Common myeloid progenitor, CD34-positive (primary cell): ENCODE data around the gene KRT40.

Experiments
- CTCF ChIA-PET: fragments of 350-600 bp; sonication (Branson Sonifier 250); formaldehyde crosslinking; loops from one replicate; lab custom pipeline; 2021; ENCODE audit warnings: antibody characterized with exemption; lab: Charles Lee
- POLR2A ChIA-PET: fragments of 350-600 bp; sonication (Branson Sonifier 250); formaldehyde crosslinking; loops from one replicate; lab custom pipeline; 2021; ENCODE audit warnings: antibody characterized with exemption; lab: Charles Lee
- DNase-seq, 3 donors: peaks; one replicate each; pipeline versions ENCODE4 v3.0.0 to v3.0.0-alpha.2; 2013
- H3K27ac ChIP-seq, 2 experiments: 1 replicate in 1 of 2; 2 replicates in 1 of 2; pipeline ENCODE4 v1.7.0; 2013; ENCODE audit warnings: inconsistent platforms in 2 of 2, low read length in 2 of 2, mild to moderate bottlenecking in 2 of 2, low read depth in 1 of 2, moderate library complexity in 1 of 2; ENCODE audit not compliant: severe bottlenecking in 2 of 2, insufficient read depth in 1 of 2, poor library complexity in 1 of 2
- H3K27me3 ChIP-seq, 5 experiments: replicated peaks in 2 of 5; 1 replicate in 3 of 5; 2 replicates in 2 of 5; pipeline versions ENCODE4 v1.6.1 to v1.7.0; 2013; ENCODE audit warnings: low read length in 4 of 5, mild to moderate bottlenecking in 2 of 5, moderate library complexity in 2 of 5, inconsistent platforms in 1 of 5; ENCODE audit not compliant: insufficient read depth in 5 of 5, control insufficient read depth in 4 of 5
- H3K36me3 ChIP-seq, 4 experiments: 1 replicate in 2 of 4; 2 replicates in 2 of 4; pipeline versions ENCODE4 v1.6.1 to v1.7.0; 2013; ENCODE audit warnings: low read length in 3 of 4, control low read depth in 1 of 4, mild to moderate bottlenecking in 1 of 4; ENCODE audit not compliant: control insufficient read depth in 4 of 4, insufficient read depth in 4 of 4
- H3K4me1 ChIP-seq, 4 experiments: 1 replicate in 3 of 4; 2 replicates in 1 of 4; pipeline versions ENCODE4 v1.6.1 to v1.7.1; 2013; ENCODE audit warnings: low read length in 3 of 4, mild to moderate bottlenecking in 3 of 4, control low read depth in 1 of 4, inconsistent platforms in 1 of 4, moderate library complexity in 1 of 4; ENCODE audit not compliant: control insufficient read depth in 4 of 4, insufficient read depth in 4 of 4; ENCODE audit errors: control extremely low read depth in 1 of 4
- H3K4me3 ChIP-seq, 7 experiments: 1 replicate in 4 of 7; 2 replicates in 3 of 7; pipeline versions ENCODE4 v1.5.1 to v1.7.0; 2013; ENCODE audit warnings: mild to moderate bottlenecking in 7 of 7, low read length in 6 of 7, moderate library complexity in 6 of 7, inconsistent platforms in 2 of 7, low read depth in 2 of 7, control low read depth in 1 of 7; ENCODE audit not compliant: insufficient read depth in 4 of 7, control insufficient read depth in 1 of 7; ENCODE audit errors: extremely low read depth in 1 of 7
- H3K9me3 ChIP-seq, 5 experiments: 1 replicate in 4 of 5; 2 replicates in 1 of 5; pipeline versions ENCODE4 v1.6.1 to v1.7.1; 2013; ENCODE audit warnings: low read length in 4 of 5, mild to moderate bottlenecking in 2 of 5, inconsistent platforms in 1 of 5, low read depth in 1 of 5, moderate library complexity in 1 of 5; ENCODE audit not compliant: control insufficient read depth in 4 of 5, insufficient read depth in 2 of 5; ENCODE audit errors: control extremely low read depth in 1 of 5
- WGBS: methylation state at CpG from one replicate; pipeline ENCODE4 v1.1.5; 2013; ENCODE audit not compliant: insufficient coverage; 5-methylcytosine and 5-hydroxymethylcytosine counted together

The KRT40 gene

GRCh38 chr17:40958086-40958953 lies 25.8 kb downstream of the KRT40 start:
- H3K36me3 ChIP-seq = no peaks in the 10 kb centered on the region
- WGBS = 88% methylated on average over 8 of the region's 12 CpGs
- ChIA-PET POLR2A (no interaction called here), CTCF (interaction anchor here (0.6 to 1.1 kb wide), 3 partner anchors 15 to 363 kb away, joined by 3 read pairs; no protein-coding TSS in a partner anchor)
- peaks cover 0 to 3% (median 0%) of the 10 kb centered on the region in 5 experiments for H3K27me3 ChIP-seq
- no peak for DNase-seq
- H3K27ac ChIP-seq = no peak overlapping the region
- peaks cover 0 to 1% (median 0%) of the 10 kb centered on the region in 4 experiments for H3K4me1 ChIP-seq
- no peaks in the 10 kb centered on the region for H3K9me3 ChIP-seq
- no peak overlapping the region for H3K4me3 ChIP-seq

- H3K4me1 ChIP-seq = no peaks in the 10 kb centered on the region
- ChIA-PET POLR2A (no interaction called here), CTCF (interaction anchor here (0.7 to 1.1 kb wide), 2 partner anchors 10 to 17 kb away, joined by 3 read pairs; no protein-coding TSS in a partner anchor)
- no peaks in the 10 kb centered on the region for H3K9me3 ChIP-seq
- no peak for DNase-seq
- WGBS = 95% methylated on average over 3 of the region's 8 CpGs
- peaks cover 0 to 4% (median 2%) of the 10 kb centered on the region in 5 experiments for H3K27me3 ChIP-seq
- no peak overlapping the region for H3K4me3 ChIP-seq
- H3K36me3 ChIP-seq = no peaks in the 10 kb centered on the region
- H3K27ac ChIP-seq = no peak overlapping the region
Measured at GRCh38 chr17:40956401-40957254, 27.5 kb downstream of the KRT40 start.

DNA sequence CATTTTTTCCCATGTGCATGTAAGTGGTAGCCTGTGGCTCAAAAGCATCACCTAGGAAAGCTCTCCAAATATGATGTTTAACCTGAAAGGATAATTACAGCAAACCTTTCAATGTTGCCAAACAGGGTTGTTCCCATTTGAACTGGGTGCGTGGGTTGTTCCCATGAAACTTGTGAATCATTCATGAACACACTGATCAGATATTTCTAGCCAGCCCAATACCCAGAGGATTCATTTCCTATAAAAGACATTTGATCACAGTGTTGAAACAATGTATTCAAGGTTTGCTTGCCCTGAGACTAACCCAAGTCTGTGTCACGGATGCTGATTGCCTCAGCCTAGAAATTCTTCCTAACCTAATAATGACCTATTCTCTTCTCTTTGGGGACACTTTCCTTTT lies 30.2 kb downstream of the KRT40 start:
- 100% methylated on average over 2 of the region's 2 CpGs for WGBS
- POLR2A ChIA-PET = no interaction called here
- CTCF ChIA-PET = no interaction called here
- Histone ChIP-seq H3K9me3 (no peaks in the 10 kb centered on the region), H3K4me3 (no peak overlapping the region), H3K27me3 (peaks cover 2 to 22% (median 3%) of the 10 kb centered on the region in 5 experiments), H3K4me1 (no peaks in the 10 kb centered on the region), H3K36me3 (no peaks in the 10 kb centered on the region), H3K27ac (no peak overlapping the region)
- no peak for DNase-seq

DNA sequence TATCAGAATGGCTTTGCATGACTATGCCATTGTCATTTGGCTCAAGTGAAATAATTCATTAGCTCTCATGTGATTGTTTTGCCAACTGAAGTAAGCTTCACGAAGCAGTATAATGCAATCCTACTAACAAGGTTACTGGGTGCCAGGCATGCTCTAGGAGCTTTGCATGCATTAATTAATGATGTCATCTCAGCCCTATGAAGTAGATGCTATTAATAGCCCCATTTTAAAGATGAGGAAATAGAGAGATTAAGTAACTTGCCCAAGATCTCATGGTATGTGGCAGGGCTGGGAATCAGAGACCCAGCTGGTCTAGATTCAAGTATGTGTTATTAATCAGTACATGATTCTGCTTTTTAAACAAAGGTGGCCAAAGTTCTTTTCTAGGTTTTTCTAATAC lies 31.5 kb downstream of the KRT40 start:
- CTCF ChIA-PET = interaction anchor here (0.5 kb wide), 1 partner anchor 220 kb away, joined by 3 read pairs; no protein-coding TSS in a partner anchor
- Histone ChIP-seq H3K9me3 (no peaks in the 10 kb centered on the region), H3K4me1 (no peaks in the 10 kb centered on the region), H3K36me3 (no peaks in the 10 kb centered on the region), H3K27ac (no peak overlapping the region), H3K27me3 (peaks cover 2 to 28% (median 5%) of the 10 kb centered on the region in 5 experiments), H3K4me3 (no peak overlapping the region)
- WGBS = no CpG with 5 or more reads among the region's 1 CpG
- POLR2A ChIA-PET = no interaction called here
- DNase-seq = no peak

DNA sequence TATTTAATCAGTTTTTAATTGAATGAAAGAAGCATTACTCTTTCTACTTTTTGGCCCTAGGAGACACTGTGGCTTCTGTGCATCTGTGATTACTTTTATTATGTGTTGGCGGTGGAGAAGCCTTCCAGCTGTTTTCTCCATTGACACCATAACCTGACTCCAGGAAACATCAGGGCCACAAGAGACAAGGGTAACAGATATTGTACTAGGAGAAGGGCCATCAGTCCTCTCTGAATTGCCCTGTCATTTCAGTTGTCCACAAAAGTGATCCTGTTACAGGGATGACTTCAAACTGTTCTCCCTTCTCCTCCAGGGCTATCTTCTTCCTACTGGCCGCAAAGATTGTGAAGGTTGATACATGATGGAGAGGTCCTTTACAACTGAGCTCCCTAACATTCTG lies 32.0 kb downstream of the KRT40 start:
- Histone ChIP-seq H3K27ac (no peak overlapping the region), H3K4me3 (no peak overlapping the region), H3K9me3 (no peaks in the 10 kb centered on the region), H3K27me3 (peaks cover 2 to 28% (median 5%) of the 10 kb centered on the region in 5 experiments), H3K4me1 (no peaks in the 10 kb centered on the region), H3K36me3 (no peaks in the 10 kb centered on the region)
- 100% methylated on average over 1 of the region's 2 CpGs for WGBS
- DNase-seq = no peak
- POLR2A ChIA-PET = no interaction called here
- CTCF ChIA-PET = interaction anchor here (0.5 kb wide), 1 partner anchor 221 kb away, joined by 3 read pairs; no protein-coding TSS in a partner anchor

- Histone ChIP-seq H3K4me1 (no peaks in the 10 kb centered on the region), H3K27ac (no peak overlapping the region), H3K27me3 (peaks cover 4 to 31% (median 5%) of the 10 kb centered on the region in 5 experiments), H3K9me3 (no peaks in the 10 kb centered on the region), H3K4me3 (no peak overlapping the region), H3K36me3 (no peaks in the 10 kb centered on the region)
- ChIA-PET CTCF (no interaction called here), POLR2A (no interaction called here)
- DNase-seq = no peak
- 94% methylated on average over 2 of the region's 2 CpGs for WGBS
Measured at GRCh38 chr17:40951011-40951622, 33.0 kb downstream of the KRT40 start.
